Effector memory CD8-positive, alpha-beta T cell (primary cell): ENCODE measurements around the gene TRPM1.
"Not testable (repeated sequence)": the region's sequence is repeated elsewhere in the genome, so short reads cannot be mapped to it uniquely, and the experiment has no call there.

Source experiments
- ATAC-seq: fragments of 150-1000 bp; cut with Tn5 transposase; replicated peaks from 2 replicates; pipeline ENCODE4 v1.10.0; 2021; ENCODE audit warnings: mild to moderate bottlenecking, moderate library complexity
- DNase-seq, 3 experiments: peaks; one replicate each; pipeline ENCODE4 v3.0.0; 2021
- H3K27ac Mint-ChIP-seq, 2 donors: one replicate each; pipeline ENCODE4 v1.8.0; 2022; ENCODE audit warnings: mild to moderate bottlenecking in 2 of 2, mixed read lengths in 2 of 2, moderate library complexity in 2 of 2
- H3K27me3 Mint-ChIP-seq, 2 donors: one replicate each; pipeline ENCODE4 v1.8.0; 2022; ENCODE audit warnings: mixed read lengths in 2 of 2
- H3K36me3 Mint-ChIP-seq: one replicate; pipeline ENCODE4 v1.8.0; 2022; ENCODE audit warnings: mild to moderate bottlenecking, moderate library complexity, mixed read lengths; ENCODE audit not compliant: insufficient read depth
- H3K4me1 Mint-ChIP-seq, 2 donors: one replicate each; pipeline ENCODE4 v1.8.0; 2022; ENCODE audit warnings: low read depth in 2 of 2, mixed read lengths in 2 of 2
- H3K4me3 Mint-ChIP-seq, 2 donors: one replicate each; pipeline ENCODE4 v1.8.0; 2022; ENCODE audit warnings: mild to moderate bottlenecking in 2 of 2, mixed read lengths in 2 of 2, moderate library complexity in 2 of 2
- H3K9me3 Mint-ChIP-seq, 2 donors: one replicate each; pipeline ENCODE4 v1.8.0; 2022; ENCODE audit warnings: mixed read lengths in 2 of 2

TRPM1 gene

DNA sequence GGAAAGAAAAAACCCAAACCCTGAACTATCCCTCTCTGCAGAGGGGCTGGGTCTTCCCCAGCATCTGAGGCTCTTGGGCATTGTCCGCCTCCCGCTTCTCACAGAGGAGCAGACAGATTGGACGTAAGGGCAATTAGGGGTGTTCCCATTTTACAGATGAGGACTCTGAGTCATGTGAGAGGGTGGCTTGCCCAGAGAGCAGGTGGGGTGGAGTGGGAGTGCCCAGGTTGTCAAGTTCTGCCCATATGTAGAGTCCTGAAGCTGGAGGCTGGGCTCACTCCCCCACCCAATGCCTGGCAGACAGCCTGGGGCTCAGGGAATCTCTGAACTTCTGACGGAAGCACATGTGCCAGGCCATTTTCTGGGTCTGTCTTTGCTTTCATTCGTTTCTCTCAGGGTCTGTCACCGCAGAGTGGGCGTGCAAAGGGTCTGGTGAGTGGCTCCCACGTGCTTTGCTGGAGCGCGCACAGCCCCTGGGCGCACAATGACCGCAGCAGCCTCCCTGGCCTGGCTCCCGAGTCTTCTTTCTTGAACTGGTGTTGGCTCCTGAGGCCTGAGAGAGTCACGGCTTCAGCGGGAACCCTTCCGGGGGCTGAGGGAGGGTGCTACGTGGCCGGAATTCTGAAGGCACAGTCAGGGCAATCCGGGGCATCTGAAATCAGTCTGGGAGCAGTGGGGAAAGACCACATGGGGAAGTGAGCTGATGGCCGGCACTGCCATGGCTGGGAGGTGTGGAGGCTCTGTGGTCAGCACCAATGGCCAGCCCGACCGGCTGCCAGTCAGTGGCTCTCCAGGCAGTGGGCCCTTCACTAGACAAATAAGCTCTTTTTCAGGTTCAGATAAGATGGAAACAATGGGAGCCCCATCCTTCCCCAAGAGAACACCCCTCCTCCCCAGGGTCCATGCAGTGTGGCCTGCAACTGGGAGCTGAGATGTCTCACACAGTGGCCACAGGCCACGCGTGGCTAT lies 1.1 kb upstream of the TRPM1 start:
- H3K9me3 Mint-ChIP-seq, result no peaks in the 10 kb centered on the region
- H3K4me3 Mint-ChIP-seq, result no peak overlapping the region
- DNase-seq (no peak), ATAC-seq (no peak)
- peaks cover 10 to 19% of the 10 kb centered on the region in 2 donors for H3K27me3 Mint-ChIP-seq
- no peaks in the 10 kb centered on the region for H3K4me1 Mint-ChIP-seq
- no peak overlapping the region for H3K27ac Mint-ChIP-seq
- peaks cover 2% of the 10 kb centered on the region for H3K36me3 Mint-ChIP-seq

DNA sequence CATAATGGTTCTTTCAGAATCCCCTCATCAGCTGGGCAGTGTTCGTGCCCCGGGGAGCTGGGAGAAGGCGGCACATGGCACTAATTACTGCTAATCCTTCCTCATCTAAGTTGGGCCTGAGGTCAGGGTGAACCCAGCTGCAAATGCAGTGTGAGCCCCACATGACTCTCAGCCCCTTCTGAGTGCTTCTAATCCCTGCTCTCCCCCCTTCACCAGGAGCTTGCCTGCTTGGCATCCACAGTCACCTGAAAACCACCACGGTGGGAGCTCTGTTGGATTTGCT lies 455 bp upstream of the TRPM1 start:
- Mint-ChIP-seq H3K4me1 (no peaks in the 10 kb centered on the region), H3K27me3 (peaks cover 10 to 19% of the 10 kb centered on the region in 2 donors), H3K27ac (no peak overlapping the region), H3K36me3 (peaks cover 2% of the 10 kb centered on the region), H3K9me3 (no peaks in the 10 kb centered on the region), H3K4me3 (no peak overlapping the region)
- ATAC-seq (no peak), DNase-seq (no peak)

GRCh38 chr15:31100738-31101137 lies 787 bp downstream of the TRPM1 start:
- peaks cover 10 to 19% of the 10 kb centered on the region in 2 donors for H3K27me3 Mint-ChIP-seq
- no peaks in the 10 kb centered on the region for H3K9me3 Mint-ChIP-seq
- ATAC-seq, result no peak
- H3K36me3 Mint-ChIP-seq, result peaks cover 2% of the 10 kb centered on the region
- H3K4me1 Mint-ChIP-seq, result no peaks in the 10 kb centered on the region
- H3K4me3 Mint-ChIP-seq, result no peak overlapping the region
- no peak for DNase-seq
- no peak overlapping the region for H3K27ac Mint-ChIP-seq

GRCh38 chr15:31098953-31099740 lies 2.4 kb downstream of the TRPM1 start:
- no peak for DNase-seq
- no peaks in the 10 kb centered on the region for H3K36me3 Mint-ChIP-seq
- no peak overlapping the region for H3K27ac Mint-ChIP-seq
- H3K4me3 Mint-ChIP-seq, result no peak overlapping the region
- ATAC-seq, result no peak
- no peaks in the 10 kb centered on the region for H3K4me1 Mint-ChIP-seq
- H3K27me3 Mint-ChIP-seq, result peaks cover 10 to 19% of the 10 kb centered on the region in 2 donors
- H3K9me3 Mint-ChIP-seq, result no peaks in the 10 kb centered on the region

DNA sequence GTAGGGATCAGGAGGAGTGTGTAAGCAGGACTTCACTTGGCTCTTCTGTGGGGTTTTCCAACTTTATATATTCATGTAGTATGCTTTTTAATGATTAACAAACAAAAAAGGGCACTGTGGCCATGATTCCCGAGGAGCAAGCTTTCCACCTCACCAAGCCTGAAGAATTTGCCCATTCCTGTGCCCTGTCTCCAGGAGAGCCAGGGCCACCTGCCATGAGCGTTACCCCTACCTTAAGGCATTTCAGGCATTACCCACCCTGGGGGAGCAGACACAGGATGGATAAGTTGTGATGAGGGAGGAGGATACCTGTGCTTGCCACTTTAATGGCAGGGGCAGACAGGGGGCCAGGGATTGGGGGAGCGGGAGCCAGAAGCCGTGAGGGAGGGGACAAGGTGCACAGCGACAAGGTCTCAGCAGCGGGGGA lies 3.0 kb downstream of the TRPM1 start:
- Mint-ChIP-seq H3K4me1 (no peaks in the 10 kb centered on the region), H3K36me3 (no peaks in the 10 kb centered on the region), H3K4me3 (no peak overlapping the region), H3K27me3 (peaks cover 10 to 16% of the 10 kb centered on the region in 2 donors), H3K9me3 (no peaks in the 10 kb centered on the region), H3K27ac (no peak overlapping the region)
- DNase-seq (no peak), ATAC-seq (no peak)

DNA sequence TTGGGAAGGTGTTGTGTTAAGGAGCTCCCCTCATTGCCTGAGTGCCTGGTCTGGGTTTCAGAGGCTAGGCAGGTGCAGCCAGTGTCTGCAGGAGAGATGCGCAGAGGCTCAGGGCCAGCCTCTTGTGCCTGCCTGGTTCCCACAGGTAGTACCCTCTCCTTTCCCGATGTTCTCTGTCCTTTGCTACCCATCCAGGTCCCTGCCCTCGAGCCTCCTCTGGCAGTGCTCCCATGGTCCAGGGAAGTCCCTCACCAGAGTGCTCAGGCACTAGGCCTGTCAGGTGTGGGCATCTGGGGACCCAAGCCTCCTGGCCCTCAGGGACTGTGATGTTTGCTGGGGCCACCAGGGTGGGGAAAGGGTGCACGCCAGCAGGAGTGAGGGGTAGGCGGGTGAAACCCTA lies 5.0 kb downstream of the TRPM1 start:
- Mint-ChIP-seq H3K4me3 (no peak overlapping the region), H3K27me3 (peaks cover 13 to 16% of the 10 kb centered on the region in 2 donors), H3K4me1 (no peaks in the 10 kb centered on the region), H3K27ac (no peak overlapping the region), H3K9me3 (no peaks in the 10 kb centered on the region), H3K36me3 (no peaks in the 10 kb centered on the region)
- ATAC-seq (no peak), DNase-seq (no peak)

- no peak overlapping the region for H3K27ac Mint-ChIP-seq
- H3K36me3 Mint-ChIP-seq, result no peaks in the 10 kb centered on the region
- H3K27me3 Mint-ChIP-seq, result peaks cover 6 to 11% of the 10 kb centered on the region in 2 donors
- no peak overlapping the region for H3K4me3 Mint-ChIP-seq
- H3K4me1 Mint-ChIP-seq, result no peaks in the 10 kb centered on the region
- no peaks in the 10 kb centered on the region for H3K9me3 Mint-ChIP-seq
- no peak for DNase-seq
- no peak for ATAC-seq
These were observed 10.0 kb downstream of the TRPM1 start for GRCh38 chr15:31091481-31091880.

GRCh38 chr15:31090766-31091165 lies 10.8 kb downstream of the TRPM1 start:
- Mint-ChIP-seq H3K9me3 (no peaks in the 10 kb centered on the region), H3K27ac (no peak overlapping the region)

DNA sequence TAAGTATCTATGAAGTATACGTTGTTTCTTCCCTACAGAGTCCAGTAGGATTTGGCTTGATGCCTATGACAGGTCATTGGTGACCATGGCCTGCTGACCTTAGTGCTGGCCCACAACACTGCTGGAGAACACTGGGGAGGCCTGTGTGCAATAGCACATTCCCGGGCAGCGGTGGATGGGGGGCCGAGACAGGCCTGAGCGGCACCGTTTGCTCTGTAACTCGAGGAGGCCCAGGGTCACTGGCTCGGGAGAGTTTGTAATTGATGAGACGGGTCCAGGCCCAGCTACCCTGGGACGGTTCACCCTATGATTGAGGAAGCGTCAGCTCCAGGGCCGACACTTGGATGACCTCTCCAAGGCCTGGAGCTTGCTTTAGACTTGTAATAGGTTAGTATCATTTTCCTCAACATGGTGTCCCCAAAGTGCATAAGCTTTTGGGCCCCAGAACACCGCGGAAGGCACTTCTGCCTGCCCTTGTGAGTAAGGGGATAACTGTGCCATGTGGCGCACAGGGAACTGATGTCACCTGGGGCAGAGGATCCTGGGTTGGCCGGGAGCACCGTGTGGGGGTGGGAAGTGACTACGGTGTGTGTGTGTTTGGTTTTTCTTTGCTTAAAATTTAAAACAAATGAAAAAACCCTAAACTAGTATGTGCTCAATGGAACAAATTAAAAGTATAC lies 12.0 kb downstream of the TRPM1 start:
- Mint-ChIP-seq H3K36me3 (peaks cover 2% of the 10 kb centered on the region), H3K4me3 (no peak overlapping the region), H3K9me3 (no peaks in the 10 kb centered on the region), H3K27me3 (peaks cover 6 to 21% of the 10 kb centered on the region in 2 donors), H3K27ac (no peak overlapping the region), H3K4me1 (no peaks in the 10 kb centered on the region)
- no peak for DNase-seq
- ATAC-seq, result no peak

More at GRCh38 chr15:31090766-31091165, 10.8 kb downstream of the TRPM1 start:
- Mint-ChIP-seq H3K36me3 (no peaks in the 10 kb centered on the region), H3K4me1 (no peaks in the 10 kb centered on the region), H3K4me3 (no peak overlapping the region), H3K27me3 (peaks cover 6 to 13% of the 10 kb centered on the region in 2 donors)
- ATAC-seq, result no peak
- DNase-seq, result no peak

GRCh38 chr15:31088672-31089367 lies 12.7 kb downstream of the TRPM1 start:
- Mint-ChIP-seq H3K9me3 (no peaks in the 10 kb centered on the region), H3K4me3 (no peak overlapping the region), H3K27ac (no peak overlapping the region), H3K27me3 (peaks cover 12 to 21% of the 10 kb centered on the region in 2 donors), H3K4me1 (peaks cover 0 to 3% of the 10 kb centered on the region in 2 donors), H3K36me3 (peaks cover 3% of the 10 kb centered on the region)
- ATAC-seq (no peak), DNase-seq (no peak)

GRCh38 chr15:31088041-31088440 lies 13.5 kb downstream of the TRPM1 start:
- not testable (repeated sequence) for DNase-seq, H3K27ac Mint-ChIP-seq, H3K4me3 Mint-ChIP-seq, ATAC-seq, H3K36me3 Mint-ChIP-seq, H3K4me1 Mint-ChIP-seq, H3K9me3 Mint-ChIP-seq
- H3K27me3 Mint-ChIP-seq, result peaks cover 12 to 23% of the 10 kb centered on the region in 2 donors

DNA sequence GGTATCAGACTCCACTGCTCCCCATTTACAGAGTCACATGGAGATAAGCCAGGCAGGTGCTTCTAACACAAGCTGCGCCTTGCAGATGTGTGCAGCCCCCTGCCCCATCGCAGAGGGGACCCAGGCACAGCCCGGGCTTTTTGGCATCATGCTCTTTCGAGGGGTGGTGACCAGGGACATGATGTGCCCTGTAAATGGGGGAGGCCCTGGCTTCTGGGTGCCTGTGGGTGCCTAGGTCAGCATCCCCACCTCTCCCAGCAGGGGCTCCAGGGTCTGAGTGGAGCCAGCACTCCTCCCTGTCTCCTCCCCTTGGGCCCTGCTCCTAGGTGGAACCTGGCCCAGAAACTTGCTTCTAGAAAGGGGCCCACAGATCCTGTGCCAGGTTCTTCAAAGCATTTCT lies 15.2 kb downstream of the TRPM1 start:
- peaks cover 3% of the 10 kb centered on the region for H3K36me3 Mint-ChIP-seq
- DNase-seq, result no peak
- peaks cover 17 to 36% of the 10 kb centered on the region in 2 donors for H3K27me3 Mint-ChIP-seq
- peaks cover 3 to 10% of the 10 kb centered on the region in 2 donors for H3K4me1 Mint-ChIP-seq
- no peak overlapping the region for H3K4me3 Mint-ChIP-seq
- no peak for ATAC-seq
- no peak overlapping the region for H3K27ac Mint-ChIP-seq
- H3K9me3 Mint-ChIP-seq, result no peaks in the 10 kb centered on the region

GRCh38 chr15:31085359-31085758 lies 16.2 kb downstream of the TRPM1 start:
- Mint-ChIP-seq H3K27ac (no peak overlapping the region), H3K4me1 (peaks cover 3 to 14% of the 10 kb centered on the region in 2 donors), H3K4me3 (no peak overlapping the region), H3K36me3 (peaks cover 3% of the 10 kb centered on the region), H3K9me3 (no peaks in the 10 kb centered on the region), H3K27me3 (peaks cover 12 to 32% of the 10 kb centered on the region in 2 donors)
- ATAC-seq, result no peak
- no peak for DNase-seq
